ENCODE measurements around the gene FBN2. TPM values are rescaled to one million over a fixed set of nuclear protein-coding genes. Genes with fewer than 3 reads are reported as not detected.

Gene FBN2
- total and polyA plus RNA-seq, 7 donors, result 0.23 to 2.0 (median 0.51) TPM; not detected in 1

GRCh38 chr5:128546658-128547281 is 8.7 kb upstream of the FBN2 start:
- intact Hi-C loops (cut with DNase I), result no loop called here
- DNase-seq, result no peak
- no peak overlapping the region for H3K27ac ChIP-seq
- TF ChIP-seq, protein P1, sequence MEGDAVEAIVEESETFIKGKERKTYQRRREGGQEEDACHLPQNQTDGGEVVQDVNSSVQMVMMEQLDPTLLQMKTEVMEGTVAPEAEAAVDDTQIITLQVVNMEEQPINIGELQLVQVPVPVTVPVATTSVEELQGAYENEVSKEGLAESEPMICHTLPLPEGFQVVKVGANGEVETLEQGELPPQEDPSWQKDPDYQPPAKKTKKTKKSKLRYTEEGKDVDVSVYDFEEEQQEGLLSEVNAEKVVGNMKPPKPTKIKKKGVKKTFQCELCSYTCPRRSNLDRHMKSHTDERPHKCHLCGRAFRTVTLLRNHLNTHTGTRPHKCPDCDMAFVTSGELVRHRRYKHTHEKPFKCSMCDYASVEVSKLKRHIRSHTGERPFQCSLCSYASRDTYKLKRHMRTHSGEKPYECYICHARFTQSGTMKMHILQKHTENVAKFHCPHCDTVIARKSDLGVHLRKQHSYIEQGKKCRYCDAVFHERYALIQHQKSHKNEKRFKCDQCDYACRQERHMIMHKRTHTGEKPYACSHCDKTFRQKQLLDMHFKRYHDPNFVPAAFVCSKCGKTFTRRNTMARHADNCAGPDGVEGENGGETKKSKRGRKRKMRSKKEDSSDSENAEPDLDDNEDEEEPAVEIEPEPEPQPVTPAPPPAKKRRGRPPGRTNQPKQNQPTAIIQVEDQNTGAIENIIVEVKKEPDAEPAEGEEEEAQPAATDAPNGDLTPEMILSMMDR (IDR thresholded peaks at IDR 0.05), result no peak
- no peak for TF ChIP-seq POLR2A (IDR thresholded peaks at IDR 0.05)
- no peaks in the 10 kb centered on the region for H3K36me3 ChIP-seq
- H3K4me1 ChIP-seq, result no peaks in the 10 kb centered on the region
- WGBS, 2 donors, result 52 to 65% methylated on average over 5 of the region's 5 CpGs
- no peaks in the 10 kb centered on the region for H3K27me3 ChIP-seq
- peaks cover 0 to 3% (median 0%) of the 10 kb centered on the region in 4 donors for H3K9me3 ChIP-seq
- H3K4me3 ChIP-seq, result no peak overlapping the region

GRCh38 chr5:128541385-128541784 is 3.3 kb upstream of the FBN2 start:
- H3K4me1 ChIP-seq, result peaks cover 0 to 29% (median 25%) of the 10 kb centered on the region in 4 donors
- H3K4me3 ChIP-seq, result no peak overlapping the region
- DNase-seq, result no peak
- H3K27me3 ChIP-seq, result peaks cover 10 to 31% (median 28%) of the 10 kb centered on the region in 3 donors
- 85 to 91% methylated on average over 3 of the region's 3 CpGs for WGBS, 2 donors
- peaks cover 0 to 3% (median 0%) of the 10 kb centered on the region in 4 donors for H3K9me3 ChIP-seq
- TF ChIP-seq POLR2A (IDR thresholded peaks at IDR 0.05) (no peak), EP300 (IDR thresholded peaks at IDR 0.05) (no peak), POLR2AphosphoS5 (IDR thresholded peaks at IDR 0.05) (no peak)
- TF ChIP-seq, protein P1 (IDR thresholded peaks at IDR 0.05), result no peak
- no peak overlapping the region for H3K27ac ChIP-seq
- H3K36me3 ChIP-seq, result no peaks in the 10 kb centered on the region
- intact Hi-C loops (cut with DNase I), result no loop called here

GRCh38 chr5:128539038-128539429 is 989 bp upstream of the FBN2 start:
- Histone ChIP-seq H3K27me3 (peaks cover 15 to 54% (median 44%) of the 10 kb centered on the region in 3 donors), H3K4me1 (peaks cover 0 to 30% (median 26%) of the 10 kb centered on the region in 4 donors), H3K27ac (peak overlapping the region in 2 of 4 donors; percentile 50 to 78), H3K36me3 (no peaks in the 10 kb centered on the region), H3K9me3 (peaks cover 0 to under 1% (median 0%) of the 10 kb centered on the region in 4 donors), H3K4me3 (peak overlapping the region; percentile 24 to 59 (median 50))
- no peak for DNase-seq
- no peak for TF ChIP-seq POLR2A (IDR thresholded peaks at IDR 0.05)
- no peak for TF ChIP-seq POLR2AphosphoS5 (IDR thresholded peaks at IDR 0.05)
- TF ChIP-seq, protein P1 (IDR thresholded peaks at IDR 0.05), result no peak
- no peak for TF ChIP-seq EP300 (IDR thresholded peaks at IDR 0.05)
- 2 to 7% methylated on average over 20 of the region's 20 CpGs for WGBS, 2 donors
- intact Hi-C loops (cut with DNase I), result no loop called here

GRCh38 chr5:128538250-128539037 is 399 bp upstream of the FBN2 start:
- intact Hi-C loops (cut with DNase I), result no loop called here
- TF ChIP-seq, protein P1 (IDR thresholded peaks at IDR 0.05), result no peak
- TF ChIP-seq POLR2A (IDR thresholded peaks at IDR 0.05), result no peak
- no peak for TF ChIP-seq POLR2AphosphoS5 (IDR thresholded peaks at IDR 0.05)
- TF ChIP-seq EP300 (IDR thresholded peaks at IDR 0.05), result no peak
- H3K27me3 ChIP-seq, result peaks cover 15 to 60% (median 44%) of the 10 kb centered on the region in 3 donors
- WGBS, 2 donors, result 2 to 3% methylated on average over 65 of the region's 65 CpGs
- H3K27ac ChIP-seq, result peak overlapping the region in 2 of 4 donors; percentile 50 to 78
- peak; percentile 73 for DNase-seq
- peaks cover 0 to 30% (median 26%) of the 10 kb centered on the region in 4 donors for H3K4me1 ChIP-seq
- H3K9me3 ChIP-seq, result no peaks in the 10 kb centered on the region
- peak overlapping the region; percentile 25 to 59 (median 50) for H3K4me3 ChIP-seq
- H3K36me3 ChIP-seq, result no peaks in the 10 kb centered on the region
